Embryonic facial prominence (tissue), 1 donor: ENCODE data around the gene LRCH1.

Experiments used
- DNase-seq: peaks from one replicate; pipeline ENCODE4 v3.0.0-alpha.2; 2016; ENCODE audit errors: extremely low spot score

Gene LRCH1

DNA sequence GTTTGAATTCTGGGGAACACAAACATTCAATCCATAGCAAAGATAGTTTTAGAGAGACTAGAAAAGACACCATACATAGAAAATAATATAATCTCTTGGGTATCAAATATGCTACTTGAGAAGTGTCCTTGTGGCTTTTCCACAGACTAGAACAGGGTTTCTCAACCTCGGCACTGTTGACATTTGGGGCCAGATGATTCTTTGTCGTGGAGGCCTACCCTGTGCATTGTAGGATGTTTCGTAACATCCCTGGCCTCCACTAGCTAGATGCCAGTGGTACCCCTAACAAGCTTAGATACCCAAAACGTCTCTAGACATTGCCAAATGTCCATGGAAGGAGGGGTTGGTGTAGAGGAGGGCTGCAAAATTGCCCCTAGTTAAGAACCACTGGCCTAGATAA, 246.2 kb downstream of the LRCH1 start:
- no peak for DNase-seq

DNA sequence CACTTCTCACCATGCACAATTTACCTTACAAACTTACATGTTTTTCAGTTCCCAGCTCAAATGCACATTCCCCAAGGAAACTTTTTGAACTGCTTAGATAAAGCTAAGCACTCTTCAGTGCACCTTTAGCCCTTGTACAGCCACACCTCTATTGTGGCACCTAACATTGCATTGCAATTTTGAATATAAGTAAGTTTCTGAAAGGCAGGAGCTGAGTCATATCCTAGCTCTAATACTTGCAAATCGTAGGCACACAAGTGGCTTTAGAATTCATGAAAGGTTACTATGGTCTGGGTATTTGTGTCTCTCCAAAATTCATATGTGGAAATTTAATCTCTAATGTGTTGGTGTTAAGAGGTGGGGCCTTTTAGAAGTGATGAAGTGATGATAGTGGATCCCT, 248.9 kb downstream of the LRCH1 start:
- no peak for DNase-seq
